A549 treated with dexamethasone at 1 μM for 4 hours (cell line): ENCODE results near the gene PRPF6. TPM values are rescaled to one million over a fixed set of nuclear protein-coding genes. Genes with fewer than 3 reads are reported as not detected.

Source experiments
- total RNA-seq: library from RNA; stranded (reverse); fragments of 200-300 nt; extraction: Qiagen RNA extraction; gene quantifications from 5 replicates; pipeline ENCODE4 v1.2.3, GENCODE V29; 2022

The PRPF6 gene
- 47.9 to 59.1 TPM (median 58.3 TPM) in 5 replicates for total RNA-seq

GRCh38 chr20:63980806-63981728 lies at the start of gene PRPF6:
Gene PRPF6 (plus strand): TSS chr20:63981132. CDS start chr20:63981246, 114 bp downstream.

GRCh38 chr20:63955827-63956663 lies 24.9 kb upstream of the PRPF6 start, which contains the start of gene UCKL1:
Gene UCKL1 (minus strand): TSS chr20:63956416. CDS start chr20:63956372, 44 bp downstream.

GRCh38 chr20:63969838-63970713 lies 10.9 kb upstream of the PRPF6 start, which contains the start of gene ZNF512B:
Gene ZNF512B (minus strand): TSS chr20:63969930. CDS start chr20:63967950, 1,980 bp downstream.

GRCh38 chr20:63979557-63980316 lies 1.2 kb upstream of the PRPF6 start, which contains the start of gene SAMD10:
Gene SAMD10 (minus strand): TSS chr20:63979642. CDS start chr20:63979467, 175 bp downstream.

GRCh38 chr20:64035933-64036345 lies 55.0 kb downstream of the PRPF6 start, which contains the start of gene C20orf204:
Gene C20orf204 (plus strand): TSS chr20:64036182. CDS start chr20:64036324, 142 bp downstream.

GRCh38 chr20:64049060-64049877 lies 68.3 kb downstream of the PRPF6 start, which contains the start of gene SOX18:
Gene SOX18 (minus strand): TSS chr20:64049639. CDS start chr20:64049516, 123 bp downstream.

GRCh38 chr20:64062596-64063388 lies 81.9 kb downstream of the PRPF6 start, which contains the start of gene TCEA2:
Gene TCEA2 (plus strand): TSS chr20:64063198. CDS start chr20:64063313, 115 bp downstream.

GRCh38 chr20:64079273-64080012 lies 98.5 kb downstream of the PRPF6 start, which contains the start of gene RGS19:
Gene RGS19 (minus strand): TSS chr20:64079518. CDS start chr20:64076886, 2,632 bp downstream.

GRCh38 chr20:64080013-64080812 lies 99.3 kb downstream of the PRPF6 start, which contains the start of gene OPRL1:
Gene OPRL1 (plus strand): TSS chr20:64080082. CDS start chr20:64092721, 12,639 bp downstream.

Other genes starting within 250 kb of the PRPF6 start
- gene LIME1, start 244.5 kb upstream of the PRPF6 start, total RNA-seq = 2.9 to 9.5 TPM (median 8.9 TPM) in 5 replicates
- 57.9 to 88.8 TPM (median 82.1 TPM) in 5 replicates for gene SLC2A4RG, start 241.4 kb upstream of the PRPF6 start, total RNA-seq
- gene ZBTB46, start 149.9 kb upstream of the PRPF6 start, total RNA-seq = 0.65 to 0.82 TPM (median 0.73 TPM) in 5 replicates
- gene ABHD16B, start 119.6 kb upstream of the PRPF6 start, total RNA-seq = not detected in 5 replicates
- gene TPD52L2, start 115.9 kb upstream of the PRPF6 start, total RNA-seq = 125 to 135 TPM (median 132 TPM) in 5 replicates
- gene DNAJC5, start 86.0 kb upstream of the PRPF6 start, total RNA-seq = 21.7 to 30.4 TPM (median 29.3 TPM) in 5 replicates
- gene UCKL1, start 24.7 kb upstream of the PRPF6 start, total RNA-seq = 19.2 to 34.0 TPM (median 30.6 TPM) in 5 replicates
- gene ZNF512B, start 11.2 kb upstream of the PRPF6 start, total RNA-seq = 8.8 to 14.4 TPM (median 13.0 TPM) in 5 replicates
- not detected in 5 replicates for gene SAMD10, start 1.5 kb upstream of the PRPF6 start, total RNA-seq
- 0.18 to 0.39 TPM (median 0.29 TPM) in 5 replicates for gene C20orf204, start 55.0 kb downstream of the PRPF6 start, total RNA-seq
- 1.1 to 2.7 TPM (median 1.9 TPM) in 5 replicates for gene SOX18, start 68.5 kb downstream of the PRPF6 start, total RNA-seq
- gene TCEA2, start 82.1 kb downstream of the PRPF6 start, total RNA-seq = 30.6 to 51.5 TPM (median 46.2 TPM) in 5 replicates
- gene RGS19, start 98.4 kb downstream of the PRPF6 start, total RNA-seq = 34.0 to 48.8 TPM (median 43.6 TPM) in 5 replicates
- 0.91 to 2.0 TPM (median 1.5 TPM) in 5 replicates for gene OPRL1, start 99.0 kb downstream of the PRPF6 start, total RNA-seq
- gene LKAAEAR1, start 103.3 kb downstream of the PRPF6 start, total RNA-seq = 0.68 to 1.4 TPM (median 1.0 TPM) in 5 replicates
- not detected in 5 replicates for gene NPBWR2, start 126.4 kb downstream of the PRPF6 start, total RNA-seq
- 0.14 to 0.89 TPM (median 0.27 TPM) in 5 replicates for gene MYT1, start 183.3 kb downstream of the PRPF6 start, total RNA-seq